ENCODE measurements around the gene MAP3K20. TPM values are rescaled to one million over a fixed set of nuclear protein-coding genes. Genes with fewer than 3 reads are reported as not detected.

MAP3K20 gene
- total RNA-seq, 1 experiment from 2014 or later, result 40.0 TPM

DNA sequence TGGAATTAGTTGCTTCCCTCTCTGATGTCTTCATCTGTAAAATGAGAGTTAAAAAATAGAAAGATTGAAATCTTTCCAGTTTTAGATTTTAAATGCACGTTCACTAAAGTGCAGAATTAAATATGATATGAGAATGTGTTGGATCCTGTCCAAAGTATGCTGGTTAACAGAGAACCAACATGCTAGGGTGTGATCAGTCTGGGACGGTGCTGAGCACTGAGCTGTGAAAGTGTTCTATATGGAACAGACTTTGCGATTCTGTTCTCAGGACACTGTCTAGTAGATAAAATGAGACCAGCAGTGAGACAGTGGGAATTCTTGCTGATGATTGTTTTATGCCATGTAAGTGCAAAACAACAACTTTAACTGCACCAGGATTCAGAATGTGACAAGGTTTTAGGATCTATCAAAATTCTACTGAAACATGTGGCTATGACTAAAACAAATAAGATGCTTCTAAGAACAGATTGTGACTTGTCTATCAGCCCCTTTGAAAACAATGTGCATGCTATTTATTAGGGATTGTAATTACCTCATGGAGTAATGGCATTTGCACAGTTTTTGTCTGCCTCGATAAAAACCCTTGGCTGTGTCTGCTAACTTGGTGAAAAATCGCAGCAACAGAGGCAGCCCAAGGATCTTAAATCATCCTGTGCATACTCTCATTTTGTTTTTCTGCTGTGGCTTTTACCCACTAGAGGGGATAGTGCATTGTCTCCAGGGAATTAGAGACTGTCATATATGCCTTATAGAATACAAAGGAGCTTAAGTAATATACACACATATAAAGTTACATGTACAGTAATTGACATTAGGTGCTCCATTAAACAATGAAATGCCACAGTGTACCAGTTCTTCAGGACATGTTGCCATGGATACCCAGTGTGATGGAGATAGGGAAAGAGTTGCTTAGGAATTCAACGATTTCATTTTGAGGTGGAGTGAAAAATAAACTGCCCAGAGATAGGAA lies 55.1 kb downstream of the MAP3K20 start:
- POLR2A ChIA-PET (ENCODE audit: low non-redundant PET), result no interaction called here
- intact Hi-C loops (cut with micrococcal nuclease; ENCODE audit: unreplicated experiment), result no loop called here
- BruUV-seq (replicated peaks), result no TSS peak

DNA sequence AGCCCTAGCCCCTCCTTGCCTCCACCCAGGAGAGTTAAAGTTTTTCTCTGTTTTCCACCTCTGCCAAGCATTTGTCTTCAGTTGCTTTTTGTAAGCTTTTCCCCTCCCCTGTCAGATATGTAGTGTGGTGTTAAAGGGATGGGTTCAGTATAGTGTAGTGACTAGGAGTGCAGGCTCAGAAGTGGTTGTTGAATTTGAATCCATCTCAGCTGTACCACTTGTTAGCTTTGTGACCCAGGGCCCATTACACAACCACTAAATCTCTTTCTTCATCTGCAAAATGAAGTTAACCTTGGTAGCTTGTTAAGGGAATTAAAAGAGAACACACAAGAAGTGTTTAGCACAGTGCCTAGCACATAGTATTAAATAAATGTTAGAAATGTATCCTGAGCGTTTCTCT lies 56.9 kb downstream of the MAP3K20 start:
- ChIA-PET POLR2A (ENCODE audit: low non-redundant PET) (no interaction called here), CTCF (no interaction called here)
- H3K4me3 ChIP-seq (ENCODE audit: low read depth, low read length, poor library complexity, severe bottlenecking), result no peak overlapping the region
- H3K9me3 ChIP-seq (ENCODE audit: low read depth, low read length, poor library complexity, severe bottlenecking), result no peaks in the 10 kb centered on the region
- intact Hi-C loops (cut with micrococcal nuclease; ENCODE audit: unreplicated experiment), result no loop called here
- peaks cover 66% of the 10 kb centered on the region for H3K4me1 ChIP-seq (ENCODE audit: insufficient read depth, low read length, poor library complexity, severe bottlenecking)
- H3K27ac ChIP-seq (ENCODE audit: low read depth, low read length, poor library complexity, severe bottlenecking), result no peak overlapping the region
- no peak for TF ChIP-seq EZH2 (IDR thresholded peaks at IDR 0.05; ENCODE audit: borderline replicate concordance, low read depth, low read length, poor library complexity, severe bottlenecking)
- TF ChIP-seq, protein P1, sequence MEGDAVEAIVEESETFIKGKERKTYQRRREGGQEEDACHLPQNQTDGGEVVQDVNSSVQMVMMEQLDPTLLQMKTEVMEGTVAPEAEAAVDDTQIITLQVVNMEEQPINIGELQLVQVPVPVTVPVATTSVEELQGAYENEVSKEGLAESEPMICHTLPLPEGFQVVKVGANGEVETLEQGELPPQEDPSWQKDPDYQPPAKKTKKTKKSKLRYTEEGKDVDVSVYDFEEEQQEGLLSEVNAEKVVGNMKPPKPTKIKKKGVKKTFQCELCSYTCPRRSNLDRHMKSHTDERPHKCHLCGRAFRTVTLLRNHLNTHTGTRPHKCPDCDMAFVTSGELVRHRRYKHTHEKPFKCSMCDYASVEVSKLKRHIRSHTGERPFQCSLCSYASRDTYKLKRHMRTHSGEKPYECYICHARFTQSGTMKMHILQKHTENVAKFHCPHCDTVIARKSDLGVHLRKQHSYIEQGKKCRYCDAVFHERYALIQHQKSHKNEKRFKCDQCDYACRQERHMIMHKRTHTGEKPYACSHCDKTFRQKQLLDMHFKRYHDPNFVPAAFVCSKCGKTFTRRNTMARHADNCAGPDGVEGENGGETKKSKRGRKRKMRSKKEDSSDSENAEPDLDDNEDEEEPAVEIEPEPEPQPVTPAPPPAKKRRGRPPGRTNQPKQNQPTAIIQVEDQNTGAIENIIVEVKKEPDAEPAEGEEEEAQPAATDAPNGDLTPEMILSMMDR (conservative IDR thresholded peaks at IDR 0.05; ENCODE audit: low read depth, low read length), result no peak
- BruUV-seq (replicated peaks), result no TSS peak
- H3K27me3 ChIP-seq (replicated peaks; ENCODE audit: insufficient read depth, low read depth, low read length, poor library complexity), result no peaks in the 10 kb centered on the region
- no peak for DNase-seq (ENCODE audit: low spot score)
- no peaks in the 10 kb centered on the region for H3K36me3 ChIP-seq (ENCODE audit: insufficient read depth, low read length, poor library complexity, severe bottlenecking)

More for the DNA sequence above, 55.1 kb downstream of the MAP3K20 start:
- Histone ChIP-seq H3K9me3 (ENCODE audit: low read depth, low read length, poor library complexity, severe bottlenecking) (no peaks in the 10 kb centered on the region), H3K27ac (ENCODE audit: low read depth, low read length, poor library complexity, severe bottlenecking) (no peak overlapping the region), H3K4me1 (ENCODE audit: insufficient read depth, low read length, poor library complexity, severe bottlenecking) (peaks cover 57% of the 10 kb centered on the region), H3K4me3 (ENCODE audit: low read depth, low read length, poor library complexity, severe bottlenecking) (no peak overlapping the region), H3K27me3 (replicated peaks; ENCODE audit: insufficient read depth, low read depth, low read length, poor library complexity) (no peaks in the 10 kb centered on the region), H3K36me3 (ENCODE audit: insufficient read depth, low read length, poor library complexity, severe bottlenecking) (no peaks in the 10 kb centered on the region)
- TF ChIP-seq EZH2 (IDR thresholded peaks at IDR 0.05; ENCODE audit: borderline replicate concordance, low read depth, low read length, poor library complexity, severe bottlenecking), result no peak
- TF ChIP-seq, protein P1 (conservative IDR thresholded peaks at IDR 0.05; ENCODE audit: low read depth, low read length), result no peak
- DNase-seq (ENCODE audit: low spot score), result peak; percentile 31
- CTCF ChIA-PET, result no interaction called here

DNA sequence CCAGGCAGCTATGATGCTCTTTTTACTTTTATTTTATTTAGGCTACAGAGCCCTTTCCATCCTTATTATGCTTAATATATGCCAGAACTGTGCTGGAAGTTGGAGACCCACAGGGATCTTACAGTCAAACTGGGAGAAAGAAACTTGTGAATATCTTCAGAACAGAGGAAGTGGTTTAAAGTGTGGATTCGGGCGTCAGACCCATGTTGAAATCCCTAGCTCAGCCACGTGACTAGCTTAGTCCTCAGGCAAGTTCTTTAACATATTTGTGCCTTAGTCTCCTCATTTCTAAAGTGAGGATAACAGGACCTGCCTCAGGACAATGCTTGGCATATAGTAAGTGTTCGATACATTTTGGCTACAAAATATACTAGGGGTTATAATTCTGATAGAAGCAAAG lies 59.1 kb downstream of the MAP3K20 start:
- Histone ChIP-seq H3K9me3 (ENCODE audit: low read depth, low read length, poor library complexity, severe bottlenecking) (no peaks in the 10 kb centered on the region), H3K27me3 (replicated peaks; ENCODE audit: insufficient read depth, low read depth, low read length, poor library complexity) (no peaks in the 10 kb centered on the region), H3K27ac (ENCODE audit: low read depth, low read length, poor library complexity, severe bottlenecking) (no peak overlapping the region), H3K4me3 (ENCODE audit: low read depth, low read length, poor library complexity, severe bottlenecking) (no peak overlapping the region), H3K4me1 (ENCODE audit: insufficient read depth, low read length, poor library complexity, severe bottlenecking) (peaks cover 47% of the 10 kb centered on the region), H3K36me3 (ENCODE audit: insufficient read depth, low read length, poor library complexity, severe bottlenecking) (no peaks in the 10 kb centered on the region)
- DNase-seq (ENCODE audit: low spot score), result no peak
- ChIA-PET POLR2A (ENCODE audit: low non-redundant PET) (no interaction called here), CTCF (interaction anchor here (0.5 kb wide), 1 partner anchor 80 kb away, joined by 4 read pairs; no protein-coding TSS in a partner anchor)
- TF ChIP-seq, protein P1 (conservative IDR thresholded peaks at IDR 0.05; ENCODE audit: low read depth, low read length), result no peak
- no peak for TF ChIP-seq EZH2 (IDR thresholded peaks at IDR 0.05; ENCODE audit: borderline replicate concordance, low read depth, low read length, poor library complexity, severe bottlenecking)
- intact Hi-C loops (cut with micrococcal nuclease; ENCODE audit: unreplicated experiment), result no loop called here
- BruUV-seq (replicated peaks), result no TSS peak

Measured in A673 (cell line).